Stimulated activated CD4-positive, alpha-beta T cell treated with anti-CD3 and anti-CD28 coated beads, Interleukin-1b, Interleukin-23, amount 100 ng/mL, for 1 hour (primary cell): ENCODE measurements around the gene LAMA4.

Experiments used
- DNase-seq, 2 donors: peaks; one replicate each; pipeline ENCODE4 v3.0.0-alpha.2; 2020; ENCODE audit warnings: low read depth in 2 of 2

LAMA4 gene

DNA sequence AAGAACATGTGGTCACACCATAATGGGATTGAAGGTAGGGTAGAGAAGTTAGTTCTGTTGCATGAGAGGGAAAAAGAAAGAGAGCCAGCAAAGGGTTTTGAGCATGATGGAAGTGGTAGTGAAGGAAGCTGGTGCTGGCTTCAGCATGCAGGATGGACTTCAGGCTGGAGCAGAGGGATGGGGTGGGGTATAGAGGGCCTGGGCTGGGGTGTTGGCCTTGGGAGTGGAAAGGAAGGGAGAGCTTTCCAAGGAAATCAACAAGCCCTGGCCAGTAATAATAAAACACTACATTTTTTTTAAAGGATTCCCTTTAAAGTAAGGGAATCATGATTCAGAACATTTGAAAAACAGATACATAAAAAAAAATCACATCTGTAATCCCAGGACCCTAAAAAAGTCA lies 61.2 kb downstream of the LAMA4 start:
- no peak for DNase-seq

DNA sequence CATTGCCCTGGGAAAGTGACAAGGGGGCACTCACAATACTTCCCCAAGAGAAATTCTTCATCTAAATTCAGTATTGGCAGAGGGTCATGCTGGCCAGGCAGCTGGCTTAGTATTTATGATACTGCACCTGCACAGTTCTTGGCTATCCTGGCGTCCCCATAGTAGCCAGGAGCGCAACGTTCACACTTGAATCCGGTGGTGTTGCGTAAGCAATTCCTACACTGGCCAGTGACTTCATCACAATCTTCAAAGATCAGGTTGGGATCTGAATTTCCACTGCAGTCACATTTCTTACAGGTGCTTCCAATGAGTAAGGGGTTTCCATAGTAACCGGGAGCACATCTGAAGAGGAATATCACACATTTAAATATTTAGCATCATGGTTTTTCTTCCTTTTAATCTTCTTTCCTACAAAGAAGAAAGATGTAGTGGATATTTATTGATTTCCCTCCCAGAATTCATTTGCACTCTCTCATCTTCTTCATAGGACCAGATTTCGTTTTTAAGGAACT lies 62.8 kb downstream of the LAMA4 start:
- DNase-seq, result no peak

GRCh38 chr6:112190164-112190563 lies 64.2 kb downstream of the LAMA4 start:
- no peak for DNase-seq

- no peak for DNase-seq
Observed at GRCh38 chr6:112189494-112189893, 64.9 kb downstream of the LAMA4 start.

DNA sequence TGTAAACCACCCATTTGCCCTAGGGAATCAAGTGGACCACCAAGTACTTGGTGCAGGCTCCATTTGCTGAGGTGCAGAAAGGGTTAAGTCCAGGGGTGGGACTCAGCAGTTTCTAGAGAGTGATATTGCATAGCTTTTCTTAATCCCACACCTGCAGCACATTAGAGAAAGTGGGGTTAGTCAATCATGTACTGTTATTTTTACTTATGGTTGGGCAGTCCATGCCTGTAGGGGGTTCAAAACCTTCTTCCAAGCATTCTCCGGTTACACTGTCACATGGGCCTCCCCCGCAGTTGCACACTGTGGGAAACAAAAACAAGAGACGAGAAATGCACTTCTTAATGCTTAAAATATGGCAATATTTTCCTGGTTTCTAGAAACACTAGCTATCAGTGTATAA lies 65.5 kb downstream of the LAMA4 start:
- DNase-seq, result no peak

DNA sequence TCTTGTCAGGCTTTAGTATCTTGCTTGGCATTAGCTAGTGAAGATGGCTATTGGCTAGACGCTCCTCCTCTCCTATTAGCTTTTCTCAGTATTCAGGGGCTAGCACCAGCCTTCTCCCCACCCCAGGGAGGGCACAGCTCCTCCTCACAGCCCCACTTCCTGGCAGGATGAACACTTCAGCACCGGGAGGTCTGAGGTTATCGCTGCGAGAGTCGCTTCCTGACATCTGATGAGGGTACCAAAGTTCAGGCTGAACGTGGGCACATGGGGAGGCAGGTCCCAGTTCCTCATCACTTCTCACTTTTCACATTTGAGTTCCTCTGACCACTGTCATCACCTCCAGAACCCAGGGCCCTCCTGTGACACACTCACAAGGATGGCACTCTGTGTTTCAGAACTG lies 66.6 kb downstream of the LAMA4 start:
- no peak for DNase-seq

DNA sequence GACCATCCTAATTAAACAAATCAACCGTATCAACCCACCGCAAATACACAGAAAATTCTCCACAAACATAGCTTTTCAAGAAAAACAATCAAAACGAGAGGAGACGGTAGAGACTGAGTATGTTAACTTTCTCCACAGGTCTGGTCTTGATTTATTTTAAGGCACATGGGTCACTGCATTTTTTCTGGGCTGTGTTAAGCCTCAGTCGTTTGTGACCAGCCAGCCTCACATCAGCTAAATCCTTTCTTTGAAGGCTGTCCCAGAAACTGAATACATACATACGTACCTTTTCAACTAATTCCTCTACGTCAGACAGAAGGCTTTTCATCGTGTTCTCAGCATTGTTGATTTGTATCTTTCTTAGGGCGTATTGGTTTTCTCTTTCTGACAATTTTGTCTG lies 69.4 kb downstream of the LAMA4 start:
- no peak for DNase-seq

DNA sequence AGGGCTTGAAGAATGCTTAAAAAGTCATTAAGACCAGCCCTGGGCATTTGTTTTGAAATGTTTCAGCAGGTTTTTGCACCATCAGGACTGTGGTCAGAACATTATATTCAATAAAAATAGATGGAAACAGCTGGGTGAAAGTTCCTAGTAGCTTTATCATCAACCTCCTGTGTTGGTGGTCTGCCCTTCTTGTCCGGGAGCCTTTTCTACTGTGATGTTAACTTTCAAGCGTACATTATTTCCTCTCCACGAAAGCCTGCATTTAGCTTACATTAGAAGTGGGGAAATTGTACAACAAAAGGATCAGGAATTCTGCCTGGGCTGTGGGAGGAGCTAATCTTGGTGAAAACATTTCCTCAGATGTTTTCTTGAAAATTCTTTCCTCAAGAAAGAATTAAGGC lies 71.1 kb downstream of the LAMA4 start:
- no peak for DNase-seq

GRCh38 chr6:112181130-112181529 lies 73.2 kb downstream of the LAMA4 start:
- DNase-seq, result no peak

DNA sequence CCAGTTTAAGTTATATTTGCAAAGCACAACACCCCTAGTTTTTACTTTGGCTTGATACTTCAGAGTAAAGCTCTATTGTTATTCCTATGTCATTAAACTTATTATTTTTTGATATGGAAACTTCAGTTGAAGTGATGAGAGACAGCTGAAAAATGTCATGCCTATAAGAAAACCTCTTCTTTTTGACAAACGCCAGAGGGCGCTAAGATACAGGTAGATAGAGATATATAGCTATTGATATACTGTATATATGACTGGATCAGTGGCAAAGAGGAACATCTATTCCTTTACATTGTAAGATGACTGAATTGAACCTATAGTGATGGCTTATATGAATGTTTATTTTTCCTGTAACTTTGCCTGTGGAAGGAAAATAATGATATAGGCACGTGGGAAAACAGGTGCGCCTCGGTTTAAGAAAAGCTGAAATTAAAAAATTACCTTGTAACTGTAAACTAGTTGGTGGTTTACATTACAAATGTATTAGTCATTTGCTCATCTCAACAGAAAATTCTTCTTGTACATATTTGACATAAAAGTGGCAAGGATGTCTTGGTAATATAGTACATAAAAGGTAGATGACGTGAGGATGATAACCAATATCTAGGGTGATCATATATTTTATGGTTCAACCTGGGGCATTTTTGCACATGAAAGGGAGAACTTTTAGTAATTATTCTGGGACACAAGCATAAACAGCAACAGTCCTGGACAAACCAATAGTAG lies 74.1 kb downstream of the LAMA4 start:
- DNase-seq, result no peak

GRCh38 chr6:112179631-112180030 lies 74.7 kb downstream of the LAMA4 start:
- DNase-seq, result no peak

DNA sequence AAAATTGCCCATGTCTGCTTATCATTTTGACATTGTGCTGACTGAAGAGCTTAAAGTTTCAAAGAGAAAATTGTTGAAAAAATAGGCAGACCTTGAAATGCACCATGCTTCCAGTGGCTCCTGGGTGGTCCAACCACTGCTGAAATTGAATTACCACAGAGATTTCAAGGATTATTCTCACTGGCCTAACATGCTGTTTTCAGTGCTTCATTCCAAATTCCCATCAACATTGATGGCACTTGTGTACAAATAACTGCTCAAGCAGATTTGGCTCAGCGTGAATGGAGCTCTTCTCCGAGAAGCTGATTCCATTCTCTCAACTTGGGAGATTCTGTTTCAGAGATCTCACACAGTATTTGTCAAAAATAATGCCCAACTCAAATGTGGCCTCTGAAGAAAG lies 75.5 kb downstream of the LAMA4 start:
- no peak for DNase-seq

DNA sequence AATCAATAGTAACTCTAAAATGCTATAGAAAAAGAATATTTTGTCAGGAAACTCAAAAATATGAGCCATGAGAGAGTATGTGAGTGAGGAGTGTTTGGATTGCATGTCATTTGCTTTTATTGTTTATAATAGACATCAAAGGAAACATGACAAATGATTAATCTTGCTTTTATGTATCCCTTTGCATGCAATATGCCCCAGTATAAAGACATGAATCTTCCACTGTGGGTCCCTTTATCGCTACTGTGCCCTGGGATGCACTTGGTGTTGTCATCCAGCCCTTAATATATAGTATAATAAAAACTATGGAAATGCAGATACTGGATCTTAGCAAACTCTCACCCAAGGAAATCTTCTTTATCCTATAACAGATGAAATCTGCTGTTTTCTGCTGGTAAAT lies 77.3 kb downstream of the LAMA4 start:
- no peak for DNase-seq

DNA sequence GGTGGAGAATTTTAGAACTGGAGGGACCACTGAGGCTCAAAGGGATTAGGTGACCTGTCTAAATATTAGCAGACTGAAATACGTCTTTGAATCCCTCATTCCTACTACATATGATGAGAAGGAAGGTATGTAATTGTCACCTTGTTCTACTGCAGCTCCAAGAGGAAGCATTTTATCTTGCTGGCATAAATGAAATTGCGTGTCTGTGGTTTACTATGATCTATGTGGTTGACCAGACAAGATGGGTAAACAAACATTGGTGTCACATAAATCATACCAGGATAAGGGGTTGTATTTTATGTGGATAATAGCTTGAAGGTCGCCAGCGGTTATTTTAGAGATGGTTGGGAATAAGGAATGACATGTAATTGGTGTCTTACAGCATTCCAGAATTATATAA lies 78.2 kb downstream of the LAMA4 start:
- no peak for DNase-seq

GRCh38 chr6:112173221-112173804 lies 81.1 kb downstream of the LAMA4 start:
- DNase-seq, result no peak

GRCh38 chr6:112172540-112172939 lies 81.8 kb downstream of the LAMA4 start:
- no peak for DNase-seq

DNA sequence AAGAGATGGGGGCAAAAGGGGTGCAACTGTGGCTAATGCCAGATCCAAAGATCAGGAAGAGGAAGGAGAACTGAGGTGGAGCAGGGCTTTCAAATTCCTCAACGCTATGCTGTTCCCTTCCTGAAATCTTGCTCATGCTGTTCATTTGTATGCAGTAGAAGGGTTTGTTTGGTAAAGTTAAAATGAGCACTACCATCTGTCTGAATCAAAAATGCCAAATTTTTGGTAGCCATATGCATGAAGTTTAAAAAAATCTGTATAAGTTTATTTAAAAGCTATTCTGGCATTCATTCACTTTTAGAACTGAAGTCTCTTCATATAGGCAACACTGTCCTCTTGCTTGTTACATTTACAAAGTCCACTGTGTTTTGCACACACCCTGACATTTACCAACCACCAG lies 84.8 kb downstream of the LAMA4 start:
- no peak for DNase-seq

- peak; percentile 43 to 74 for DNase-seq
Observed at GRCh38 chr6:112163295-112164257, 90.8 kb downstream of the LAMA4 start.

- DNase-seq, result no peak
Observed at GRCh38 chr6:112160745-112161144, 93.6 kb downstream of the LAMA4 start.

GRCh38 chr6:112156668-112157067 lies 97.7 kb downstream of the LAMA4 start:
- DNase-seq, result no peak

GRCh38 chr6:112155886-112156285 lies 98.5 kb downstream of the LAMA4 start:
- no peak for DNase-seq

- DNase-seq, result no peak
Observed at GRCh38 chr6:112154711-112155110, 99.7 kb downstream of the LAMA4 start.
